Spleen (tissue), 7 donors: ENCODE data around the gene FBXO45.
"Not testable (repeated sequence)": the region's sequence is repeated elsewhere in the genome, so short reads cannot be mapped to it uniquely, and the experiment has no call there.

Source experiments
- POLR2A ChIP-seq, 3 donors: fragments of 450-650 bp; IDR thresholded peaks; one replicate each; pipeline ENCODE4 v1.5.1; 2017; ENCODE audit warnings: antibody characterized with exemption in 3 of 3, mild to moderate bottlenecking in 1 of 3
- POLR2AphosphoS5 ChIP-seq, 3 donors: sonication (generic); formaldehyde crosslinking; IDR thresholded peaks; one replicate each; pipeline ENCODE4 v1.5.1; 2017; ENCODE audit warnings: antibody characterized with exemption in 3 of 3
- TF ChIP-seq, protein P1 (sequence below), 11 experiments: fragments of 200-600 bp in 7 of 11; fragments of 450-650 bp in 4 of 11; sonication (generic) in 4 of 11; IDR thresholded peaks in 8 of 11; conservative IDR thresholded peaks in 3 of 11; 1 replicate in 7 of 11; 2 replicates in 4 of 11; pipeline versions ENCODE4 v1.4.0 to v1.8.0; 2016 to 2021; ENCODE audit warnings: antibody characterized with exemption in 11 of 11, inconsistent platforms in 4 of 11, mild to moderate bottlenecking in 1 of 11
- donor health status: DM: no; HTN: no; CAD: no; lungs with moderate emphysema.
- donor health status: DM: no; HTN: no; CAD: no.
- donor health status: DM: no; HTN: no; CAD: no.

DNA sequence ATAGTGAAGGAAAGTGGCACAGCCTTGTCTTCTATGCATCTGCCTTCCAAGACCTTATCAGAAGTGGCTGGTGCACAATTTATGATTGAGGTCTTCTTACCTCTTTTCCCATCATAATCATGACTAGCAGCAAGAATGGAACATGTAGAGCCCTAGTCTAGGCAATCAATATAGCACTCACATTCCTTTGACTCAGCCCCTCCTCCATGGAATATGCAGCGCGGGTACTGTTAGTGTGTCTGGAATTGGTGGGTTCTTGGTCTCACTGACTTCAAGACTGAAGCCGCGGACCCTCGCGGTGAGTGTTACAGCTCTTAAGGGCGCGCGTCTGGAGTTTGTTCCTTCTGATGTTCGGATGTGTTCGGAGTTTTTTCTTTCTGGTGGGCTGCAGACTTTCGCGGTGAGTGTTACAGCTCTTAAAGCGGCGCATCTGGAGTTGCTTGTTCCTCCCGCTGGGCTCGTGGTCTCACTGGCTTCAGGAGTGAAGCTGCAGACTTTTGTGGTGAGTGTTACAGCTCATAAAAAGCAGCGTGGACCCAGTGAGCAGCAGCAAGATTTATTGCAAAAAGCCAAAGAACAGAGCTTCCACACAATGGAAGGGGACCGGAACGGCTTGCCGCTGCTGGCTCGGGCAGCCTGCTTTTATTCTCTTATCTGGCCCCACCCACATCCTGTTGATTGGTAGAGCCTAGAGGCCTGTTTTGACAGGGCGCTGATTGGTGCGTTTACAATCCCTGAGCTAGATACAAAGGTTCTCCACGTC lies 29.7 kb downstream of the FBXO45 start:
- TF ChIP-seq, protein P1, sequence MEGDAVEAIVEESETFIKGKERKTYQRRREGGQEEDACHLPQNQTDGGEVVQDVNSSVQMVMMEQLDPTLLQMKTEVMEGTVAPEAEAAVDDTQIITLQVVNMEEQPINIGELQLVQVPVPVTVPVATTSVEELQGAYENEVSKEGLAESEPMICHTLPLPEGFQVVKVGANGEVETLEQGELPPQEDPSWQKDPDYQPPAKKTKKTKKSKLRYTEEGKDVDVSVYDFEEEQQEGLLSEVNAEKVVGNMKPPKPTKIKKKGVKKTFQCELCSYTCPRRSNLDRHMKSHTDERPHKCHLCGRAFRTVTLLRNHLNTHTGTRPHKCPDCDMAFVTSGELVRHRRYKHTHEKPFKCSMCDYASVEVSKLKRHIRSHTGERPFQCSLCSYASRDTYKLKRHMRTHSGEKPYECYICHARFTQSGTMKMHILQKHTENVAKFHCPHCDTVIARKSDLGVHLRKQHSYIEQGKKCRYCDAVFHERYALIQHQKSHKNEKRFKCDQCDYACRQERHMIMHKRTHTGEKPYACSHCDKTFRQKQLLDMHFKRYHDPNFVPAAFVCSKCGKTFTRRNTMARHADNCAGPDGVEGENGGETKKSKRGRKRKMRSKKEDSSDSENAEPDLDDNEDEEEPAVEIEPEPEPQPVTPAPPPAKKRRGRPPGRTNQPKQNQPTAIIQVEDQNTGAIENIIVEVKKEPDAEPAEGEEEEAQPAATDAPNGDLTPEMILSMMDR (IDR thresholded peaks at IDR 0.05 in 8 of 11, conservative IDR thresholded peaks at IDR 0.05 in 3 of 11) = not testable (repeated sequence)
- not testable (repeated sequence) for TF ChIP-seq POLR2A (IDR thresholded peaks at IDR 0.05)
- peak in 2 of 3 donors; percentile 64 to 85 for TF ChIP-seq POLR2AphosphoS5 (IDR thresholded peaks at IDR 0.05)
